Left colon (tissue), 2 donors: Measurements from ENCODE around the gene GPC5. TPM values are rescaled to one million over a fixed set of nuclear protein-coding genes. Genes with fewer than 3 reads are reported as not detected.

Source experiments
- ATAC-seq: fragments of 200-7000 bp; cut with Tn5 transposase; one replicate; pipeline ENCODE4 v1.9.1; 2020; ENCODE audit warnings: mild to moderate bottlenecking, moderate library complexity
- DNase-seq, 2 donors: peaks; one replicate each; pipeline ENCODE4 v3.0.0-alpha.2; 2020
- intact Hi-C, 2 donors: fragments of 100-400 bp; cut with DNase I in 1 of 2; cut with micrococcal nuclease in 1 of 2; formaldehyde crosslinking; loops; one replicate each; pipeline versions ENCODE4 v1.11.2 to v1.14.0; 2022; cut with DNase I, micrococcal nuclease
- total RNA-seq, 2 donors: library from RNA; stranded (reverse); fragmentation: NEBNext Ultra II Directional; extraction: Animal tissue kit (Norgen Biotek cat#: 25700); gene quantifications; one replicate each; pipeline ENCODE4 v1.2.1, GENCODE V29; 2021
- donor health status: DM: no; HTN: no; CAD: no.
- donor health status: DM: yes; HTN: yes; CAD: no.

Gene GPC5
- total RNA-seq, 2 donors from 2014 or later = 0.22 to 0.24 TPM

GRCh38 chr13:91950803-91951202, 552.4 kb downstream of the GPC5 start:
- ATAC-seq = no peak
- no peak for DNase-seq
- intact Hi-C loops = no loop called here

- intact Hi-C loops = no loop called here
- ATAC-seq (no peak), DNase-seq (no peak)
These were observed 557.3 kb downstream of the GPC5 start for GRCh38 chr13:91955546-91956355.

GRCh38 chr13:91960947-91961346, 562.5 kb downstream of the GPC5 start:
- DNase-seq (no peak), ATAC-seq (no peak)
- intact Hi-C loops = no loop called here

GRCh38 chr13:91962946-91963345, 564.5 kb downstream of the GPC5 start:
- DNase-seq (no peak), ATAC-seq (no peak)
- intact Hi-C loops = no loop called here

- ATAC-seq = no peak
- intact Hi-C loops = no loop called here
- no peak for DNase-seq
These were observed 567.1 kb downstream of the GPC5 start for GRCh38 chr13:91965511-91965910.

- ATAC-seq (no peak), DNase-seq (no peak)
- intact Hi-C loops = no loop called here
These were observed 580.1 kb downstream of the GPC5 start for GRCh38 chr13:91978571-91978970.

- intact Hi-C loops = no loop called here
- DNase-seq (no peak), ATAC-seq (no peak)
These were observed 588.5 kb downstream of the GPC5 start for GRCh38 chr13:91986761-91987483.

- DNase-seq (no peak), ATAC-seq (no peak)
- intact Hi-C loops = no loop called here
These were observed 589.9 kb downstream of the GPC5 start for GRCh38 chr13:91988331-91988730.

GRCh38 chr13:92012787-92013186, 614.4 kb downstream of the GPC5 start:
- DNase-seq = no peak
- ATAC-seq = no peak
- intact Hi-C loops = no loop called here

- intact Hi-C loops = no loop called here
- ATAC-seq (no peak), DNase-seq (no peak)
These were observed 619.3 kb downstream of the GPC5 start for GRCh38 chr13:92017737-92018136.

GRCh38 chr13:92028695-92029094, 630.3 kb downstream of the GPC5 start:
- no peak for ATAC-seq
- intact Hi-C loops = no loop called here
- DNase-seq = no peak

- intact Hi-C loops = no loop called here
- DNase-seq = no peak
- ATAC-seq = no peak
These were observed 631.2 kb downstream of the GPC5 start for GRCh38 chr13:92029641-92030040.

GRCh38 chr13:92038905-92039304, 640.5 kb downstream of the GPC5 start:
- no peak for ATAC-seq
- intact Hi-C loops = no loop called here
- DNase-seq = no peak

GRCh38 chr13:92042522-92042921, 644.1 kb downstream of the GPC5 start:
- ATAC-seq (no peak), DNase-seq (no peak)
- intact Hi-C loops = no loop called here

- no peak for DNase-seq
- intact Hi-C loops = no loop called here
- ATAC-seq = no peak
These were observed 645.9 kb downstream of the GPC5 start for GRCh38 chr13:92044351-92044750.

GRCh38 chr13:92054389-92054788, 656.0 kb downstream of the GPC5 start:
- DNase-seq = no peak
- peak; percentile 72 for ATAC-seq

GRCh38 chr13:92074658-92075057, 676.2 kb downstream of the GPC5 start:
- DNase-seq (peak in 1 of 2 donors; percentile 6), ATAC-seq (peak; percentile 38)
- intact Hi-C loops = no loop called here

More at GRCh38 chr13:92054389-92054788, 656.0 kb downstream of the GPC5 start:
- intact Hi-C loops = no loop called here

- intact Hi-C loops = no loop called here
- DNase-seq (no peak), ATAC-seq (no peak)
These were observed 699.0 kb downstream of the GPC5 start for GRCh38 chr13:92097337-92097903.

GRCh38 chr13:92101801-92102200, 703.4 kb downstream of the GPC5 start:
- intact Hi-C loops = no loop called here

GRCh38 chr13:92103689-92104153, 705.3 kb downstream of the GPC5 start:
- DNase-seq (no peak), ATAC-seq (no peak)
- intact Hi-C loops = no loop called here

More at GRCh38 chr13:92101801-92102200, 703.4 kb downstream of the GPC5 start:
- no peak for ATAC-seq
- no peak for DNase-seq
